Measurements from ENCODE around the gene METTL26. TPM values are rescaled to one million over a fixed set of nuclear protein-coding genes. Genes with fewer than 3 reads are reported as not detected.

METTL26 gene
- total RNA-seq, 4 donors from 2014 or later, result 32.6 to 91.8 (median 86.7) TPM

- Histone ChIP-seq H3K36me3 (no peaks in the 10 kb centered on the region), H3K4me1 (peaks cover 0 to 21% (median 3%) of the 10 kb centered on the region in 4 donors), H3K9me3 (no peaks in the 10 kb centered on the region), H3K27me3 (no peaks in the 10 kb centered on the region), H3K27ac (no peak overlapping the region), H3K4me3 (no peak overlapping the region)
- intact Hi-C loops (cut with DNase I; ENCODE audit: low total_unique reads), result no loop called here
- TF ChIP-seq CTCF (IDR thresholded peaks at IDR 0.05) (no peak), EP300 (IDR thresholded peaks at IDR 0.05; ENCODE audit: low read depth) (no peak), POLR2A (IDR thresholded peaks at IDR 0.05) (no peak), POLR2AphosphoS5 (IDR thresholded peaks at IDR 0.05) (no peak)
- in situ Hi-C loops (cut with MboI; ENCODE audit: low pct_ligation_motif_present in 1 of 4, low pct_unique_long_range_greater_than_20kb in 1 of 4, low sequenced_read_pairs in 3 of 4), result loop anchor here in 1 of 4 donors (25.0 kb wide), 1 partner anchor 106 kb away; no protein-coding TSS in a partner anchor
- 90 to 91% methylated on average over 2 to 16 of the region's 16 CpGs for WGBS, 2 donors (ENCODE audit: low coverage in 1 of 2)
- no peak for DNase-seq
Observed at GRCh38 chr16:617855-618254, 18.2 kb downstream of the METTL26 start.

- TF ChIP-seq POLR2AphosphoS5 (IDR thresholded peaks at IDR 0.05), result peak in 2 of 3 donors; percentile 42 to 45
- no peak for TF ChIP-seq CTCF (IDR thresholded peaks at IDR 0.05)
- DNase-seq, result peak; percentile 62
- in situ Hi-C loops (cut with MboI; ENCODE audit: low pct_ligation_motif_present in 1 of 4, low pct_unique_long_range_greater_than_20kb in 1 of 4, low sequenced_read_pairs in 3 of 4), result loop anchor here in 1 of 4 donors (25.0 kb wide), 1 partner anchor 105 kb away; no protein-coding TSS in a partner anchor
- Histone ChIP-seq H3K27me3 (no peaks in the 10 kb centered on the region), H3K36me3 (no peaks in the 10 kb centered on the region), H3K4me1 (peaks cover 0 to 20% (median 3%) of the 10 kb centered on the region in 4 donors), H3K9me3 (no peaks in the 10 kb centered on the region), H3K27ac (peak overlapping the region in 3 of 4 donors; percentile 52 to 55 (median 53)), H3K4me3 (no peak overlapping the region)
- intact Hi-C loops (cut with DNase I; ENCODE audit: low total_unique reads), result no loop called here
- WGBS, 2 donors (ENCODE audit: low coverage in 1 of 2), result 88% methylated on average over 39 of the region's 39 CpGs; no CpG with 5 or more reads in 1 of the 2 donors
Observed at GRCh38 chr16:616733-617586, 19.1 kb downstream of the METTL26 start.

GRCh38 chr16:615122-615521 lies 21.0 kb downstream of the METTL26 start:
- Histone ChIP-seq H3K9me3 (no peaks in the 10 kb centered on the region), H3K36me3 (no peaks in the 10 kb centered on the region), H3K4me1 (peaks cover 0 to 21% (median 10%) of the 10 kb centered on the region in 4 donors), H3K27me3 (no peaks in the 10 kb centered on the region), H3K27ac (no peak overlapping the region), H3K4me3 (no peak overlapping the region)
- intact Hi-C loops (cut with DNase I; ENCODE audit: low total_unique reads), result no loop called here
- no peak for DNase-seq
- 82 to 93% methylated on average over 5 to 13 of the region's 13 CpGs for WGBS, 2 donors (ENCODE audit: low coverage in 1 of 2)
- TF ChIP-seq POLR2AphosphoS5 (IDR thresholded peaks at IDR 0.05) (no peak), CTCF (IDR thresholded peaks at IDR 0.05) (no peak), EP300 (IDR thresholded peaks at IDR 0.05; ENCODE audit: low read depth) (no peak), POLR2A (IDR thresholded peaks at IDR 0.05) (no peak)
- in situ Hi-C loops (cut with MboI; ENCODE audit: low pct_ligation_motif_present in 1 of 4, low pct_unique_long_range_greater_than_20kb in 1 of 4, low sequenced_read_pairs in 3 of 4), result loop anchor here in 1 of 4 donors (25.0 kb wide), 1 partner anchor 103 kb away; no protein-coding TSS in a partner anchor

GRCh38 chr16:610513-611381 lies 25.4 kb downstream of the METTL26 start:
- no peaks in the 10 kb centered on the region for H3K27me3 ChIP-seq
- 65% methylated on average over 26 of the region's 28 CpGs; no CpG with 5 or more reads in 1 of the 2 donors for WGBS, 2 donors (ENCODE audit: low coverage in 1 of 2)
- H3K36me3 ChIP-seq, result no peaks in the 10 kb centered on the region
- H3K4me1 ChIP-seq, result peaks cover 0 to 22% (median 11%) of the 10 kb centered on the region in 4 donors
- peak; percentile 68 for DNase-seq
- H3K27ac ChIP-seq, result peak overlapping the region in 3 of 4 donors; percentile 10 to 43 (median 31)
- in situ Hi-C loops (cut with MboI; ENCODE audit: low pct_ligation_motif_present in 1 of 4, low pct_unique_long_range_greater_than_20kb in 1 of 4, low sequenced_read_pairs in 3 of 4), result loop anchor here in 1 of 4 donors (25.0 kb wide), 1 partner anchor 98 kb away; no protein-coding TSS in a partner anchor
- H3K9me3 ChIP-seq, result no peaks in the 10 kb centered on the region
- TF ChIP-seq POLR2A (IDR thresholded peaks at IDR 0.05) (no peak), CTCF (IDR thresholded peaks at IDR 0.05) (peak; percentile 71 to 87 (median 83))
- intact Hi-C loops (cut with DNase I; ENCODE audit: low total_unique reads), result no loop called here
- H3K4me3 ChIP-seq, result no peak overlapping the region

All from transverse colon (tissue), 4 donors.